ENCODE data around the gene KTN1. TPM values are rescaled to one million over a fixed set of nuclear protein-coding genes. Genes with fewer than 3 reads are reported as not detected.
A peak's percentile ranks its signal among the peaks of the same experiment; 100 is the strongest.

The KTN1 gene
- total and polyA plus RNA-seq, 4 donors = 57.1 to 152 (median 80.5) TPM

DNA sequence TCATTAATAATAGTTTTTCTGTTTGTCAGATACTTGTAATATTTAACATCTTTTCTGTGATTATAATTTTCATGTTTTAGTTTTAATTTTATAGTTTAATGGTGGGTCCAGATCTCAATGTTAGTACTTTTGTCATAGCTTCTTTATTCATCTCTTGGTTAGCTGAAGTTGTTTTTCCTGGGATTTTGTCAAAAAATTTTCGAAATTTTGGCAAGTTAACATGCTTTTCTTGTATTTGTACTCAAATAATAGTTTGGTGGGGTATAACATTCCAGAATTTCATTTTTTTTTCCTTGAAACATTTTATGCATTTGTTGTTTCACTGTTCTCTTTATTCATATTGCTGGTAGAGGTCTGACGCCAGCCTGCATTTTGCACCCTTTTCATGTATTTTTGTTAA, 45.5 kb downstream of the KTN1 start:
- Histone ChIP-seq H3K9ac (ENCODE audit: insufficient read depth in 1 of 2, low read length in 2 of 2) (no peak overlapping the region), H3K36me3 (ENCODE audit: control insufficient read depth in 4 of 4, insufficient read depth in 4 of 4, low read length in 4 of 4) (peaks cover 10 to 30% (median 21%) of the 10 kb centered on the region in 4 donors), H3K9me3 (ENCODE audit: control insufficient read depth in 4 of 4, insufficient read depth in 3 of 4, low read length in 3 of 4) (no peaks in the 10 kb centered on the region), H3K27ac (ENCODE audit: low read depth in 1 of 2, low read length in 1 of 2) (no peak overlapping the region), H3K27me3 (ENCODE audit: control insufficient read depth in 3 of 3, insufficient read depth in 3 of 3, low read length in 2 of 3) (no peaks in the 10 kb centered on the region), H3K4me3 (no peak overlapping the region), H3K4me1 (ENCODE audit: control insufficient read depth in 5 of 5, insufficient read depth in 5 of 5, low read length in 5 of 5) (peaks cover 0 to 7% (median 0%) of the 10 kb centered on the region in 5 donors)
- 82 to 90% methylated on average over 2 of the region's 2 CpGs for WGBS, 2 donors
- TF ChIP-seq, protein P1, sequence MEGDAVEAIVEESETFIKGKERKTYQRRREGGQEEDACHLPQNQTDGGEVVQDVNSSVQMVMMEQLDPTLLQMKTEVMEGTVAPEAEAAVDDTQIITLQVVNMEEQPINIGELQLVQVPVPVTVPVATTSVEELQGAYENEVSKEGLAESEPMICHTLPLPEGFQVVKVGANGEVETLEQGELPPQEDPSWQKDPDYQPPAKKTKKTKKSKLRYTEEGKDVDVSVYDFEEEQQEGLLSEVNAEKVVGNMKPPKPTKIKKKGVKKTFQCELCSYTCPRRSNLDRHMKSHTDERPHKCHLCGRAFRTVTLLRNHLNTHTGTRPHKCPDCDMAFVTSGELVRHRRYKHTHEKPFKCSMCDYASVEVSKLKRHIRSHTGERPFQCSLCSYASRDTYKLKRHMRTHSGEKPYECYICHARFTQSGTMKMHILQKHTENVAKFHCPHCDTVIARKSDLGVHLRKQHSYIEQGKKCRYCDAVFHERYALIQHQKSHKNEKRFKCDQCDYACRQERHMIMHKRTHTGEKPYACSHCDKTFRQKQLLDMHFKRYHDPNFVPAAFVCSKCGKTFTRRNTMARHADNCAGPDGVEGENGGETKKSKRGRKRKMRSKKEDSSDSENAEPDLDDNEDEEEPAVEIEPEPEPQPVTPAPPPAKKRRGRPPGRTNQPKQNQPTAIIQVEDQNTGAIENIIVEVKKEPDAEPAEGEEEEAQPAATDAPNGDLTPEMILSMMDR (IDR thresholded peaks at IDR 0.05; ENCODE audit: control extremely low read depth, extremely low read depth) = no peak
- DNase-seq (peak in 1 of 3 donors; percentile 8), ATAC-seq (ENCODE audit: insufficient read depth, low FRiP score) (no peak)

DNA sequence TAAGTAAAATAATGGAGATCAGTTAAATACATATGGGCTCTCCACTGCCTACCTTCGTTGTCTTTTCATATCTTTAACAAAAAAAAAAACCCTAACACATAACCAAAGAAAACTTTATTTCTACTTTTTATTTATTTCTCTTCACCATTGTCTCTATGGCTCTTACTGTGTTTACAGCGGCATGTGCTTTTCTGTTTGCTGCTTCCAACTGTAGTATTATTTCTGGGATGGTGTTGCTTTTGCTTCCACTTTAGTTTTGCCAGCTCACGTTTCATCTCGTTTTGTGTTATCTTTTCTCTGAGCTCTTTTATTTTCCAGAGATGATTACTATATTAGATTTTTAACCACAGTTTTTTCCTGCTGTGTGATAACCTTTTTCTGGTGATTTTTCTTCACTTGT, 46.1 kb downstream of the KTN1 start:
- H3K36me3 ChIP-seq (ENCODE audit: control insufficient read depth in 4 of 4, insufficient read depth in 4 of 4, low read length in 4 of 4) = peaks cover 8 to 29% (median 16%) of the 10 kb centered on the region in 4 donors
- no peak overlapping the region for H3K9ac ChIP-seq (ENCODE audit: insufficient read depth in 1 of 2, low read length in 2 of 2)
- H3K27me3 ChIP-seq (ENCODE audit: control insufficient read depth in 3 of 3, insufficient read depth in 3 of 3, low read length in 2 of 3) = no peaks in the 10 kb centered on the region
- no peak for DNase-seq
- no peak overlapping the region for H3K4me3 ChIP-seq
- H3K27ac ChIP-seq (ENCODE audit: low read depth in 1 of 2, low read length in 1 of 2) = no peak overlapping the region
- H3K9me3 ChIP-seq (ENCODE audit: control insufficient read depth in 4 of 4, insufficient read depth in 3 of 4, low read length in 3 of 4) = no peaks in the 10 kb centered on the region
- TF ChIP-seq, protein P1 (IDR thresholded peaks at IDR 0.05; ENCODE audit: control extremely low read depth, extremely low read depth) = no peak
- 80 to 86% methylated on average over 4 of the region's 4 CpGs for WGBS, 2 donors
- H3K4me1 ChIP-seq (ENCODE audit: control insufficient read depth in 5 of 5, insufficient read depth in 5 of 5, low read length in 5 of 5) = peaks cover 0 to 8% (median 0%) of the 10 kb centered on the region in 5 donors
- ATAC-seq (ENCODE audit: insufficient read depth, low FRiP score) = no peak

DNA sequence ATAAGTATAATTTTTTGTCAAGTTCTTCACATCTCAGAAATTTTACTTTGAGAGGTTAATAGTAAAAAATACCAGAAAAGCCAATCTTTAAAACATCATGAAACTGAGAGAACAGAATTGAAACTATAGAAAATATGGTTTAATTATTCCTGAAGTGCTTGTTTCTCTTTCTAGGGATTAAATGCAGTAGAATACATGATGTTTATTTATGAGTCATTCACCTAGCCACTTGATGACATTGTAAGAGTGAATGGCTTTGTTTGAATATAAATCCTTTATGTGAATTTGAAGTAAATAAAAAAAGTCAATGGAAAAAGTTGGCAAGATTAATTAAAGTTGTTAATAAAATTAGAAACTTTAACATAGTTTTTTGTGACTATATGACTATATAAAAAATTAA, 48.4 kb downstream of the KTN1 start:
- TF ChIP-seq, protein P1 (IDR thresholded peaks at IDR 0.05; ENCODE audit: control extremely low read depth, extremely low read depth) = no peak
- H3K36me3 ChIP-seq (ENCODE audit: control insufficient read depth in 4 of 4, insufficient read depth in 4 of 4, low read length in 4 of 4) = peaks cover 7 to 25% (median 16%) of the 10 kb centered on the region in 4 donors
- ATAC-seq (ENCODE audit: insufficient read depth, low FRiP score) = no peak

DNA sequence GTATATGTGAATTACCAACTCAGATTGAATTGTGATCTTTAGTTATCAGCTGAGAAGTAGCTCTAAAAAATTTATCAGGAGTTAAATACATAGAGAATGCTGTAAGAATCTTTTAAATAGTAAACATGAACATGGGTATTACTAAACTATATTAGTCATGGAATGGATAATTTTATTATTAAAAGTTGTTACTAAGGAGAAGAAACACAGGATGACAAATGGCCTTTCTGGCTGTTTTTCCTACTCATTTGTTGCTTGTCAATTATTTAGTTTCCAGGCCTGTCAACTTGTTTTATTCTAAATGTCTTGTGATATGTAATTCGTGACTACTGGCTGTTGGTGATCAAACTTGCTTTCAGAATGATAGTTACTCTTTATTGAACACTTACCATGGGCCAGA, 58.7 kb downstream of the KTN1 start:
- Histone ChIP-seq H3K36me3 (ENCODE audit: control insufficient read depth in 4 of 4, insufficient read depth in 4 of 4, low read length in 4 of 4) (peaks cover 8 to 47% (median 21%) of the 10 kb centered on the region in 4 donors), H3K9ac (ENCODE audit: insufficient read depth in 1 of 2, low read length in 2 of 2) (no peak overlapping the region), H3K4me3 (no peak overlapping the region), H3K4me1 (ENCODE audit: control insufficient read depth in 5 of 5, insufficient read depth in 5 of 5, low read length in 5 of 5) (no peaks in the 10 kb centered on the region), H3K9me3 (ENCODE audit: control insufficient read depth in 4 of 4, insufficient read depth in 3 of 4, low read length in 3 of 4) (no peaks in the 10 kb centered on the region), H3K27ac (ENCODE audit: low read depth in 1 of 2, low read length in 1 of 2) (no peak overlapping the region), H3K27me3 (ENCODE audit: control insufficient read depth in 3 of 3, insufficient read depth in 3 of 3, low read length in 2 of 3) (no peaks in the 10 kb centered on the region)
- no peak for ATAC-seq (ENCODE audit: insufficient read depth, low FRiP score)
- DNase-seq = no peak
- WGBS, 2 donors = 79 to 86% methylated on average over 1 of the region's 1 CpG
- TF ChIP-seq, protein P1 (IDR thresholded peaks at IDR 0.05; ENCODE audit: control extremely low read depth, extremely low read depth) = no peak

More for the DNA sequence above, 48.4 kb downstream of the KTN1 start:
- DNase-seq = no peak
- Histone ChIP-seq H3K27me3 (ENCODE audit: control insufficient read depth in 3 of 3, insufficient read depth in 3 of 3, low read length in 2 of 3) (no peaks in the 10 kb centered on the region), H3K4me3 (no peak overlapping the region), H3K4me1 (ENCODE audit: control insufficient read depth in 5 of 5, insufficient read depth in 5 of 5, low read length in 5 of 5) (peaks cover 0 to 8% (median 0%) of the 10 kb centered on the region in 5 donors), H3K27ac (ENCODE audit: low read depth in 1 of 2, low read length in 1 of 2) (no peak overlapping the region), H3K9ac (ENCODE audit: insufficient read depth in 1 of 2, low read length in 2 of 2) (no peak overlapping the region), H3K9me3 (ENCODE audit: control insufficient read depth in 4 of 4, insufficient read depth in 3 of 4, low read length in 3 of 4) (no peaks in the 10 kb centered on the region)
